Suprapubic skin (tissue), 4 donors: ENCODE measurements around the gene CTSE. TPM values are rescaled to one million over a fixed set of nuclear protein-coding genes. Genes with fewer than 3 reads are reported as not detected.
A peak's percentile ranks its signal among the peaks of the same experiment; 100 is the strongest.

Experiments
- DNase-seq, 2 donors: peaks; one replicate each; pipeline ENCODE4 v3.0.0-alpha.2; 2019; ENCODE audit warnings: low spot score in 2 of 2
- H3K27ac ChIP-seq: fragments of 200-600 bp; sonication (generic); one replicate; pipeline ENCODE4 v1.5.1; 2019
- H3K27me3 ChIP-seq: fragments of 200-600 bp; sonication (generic); one replicate; pipeline ENCODE4 v1.5.1; 2019
- H3K36me3 ChIP-seq: fragments of 200-600 bp; sonication (generic); one replicate; pipeline ENCODE4 v1.5.1; 2019
- H3K4me1 ChIP-seq: fragments of 200-600 bp; sonication (generic); one replicate; pipeline ENCODE4 v1.5.1; 2019
- H3K4me3 ChIP-seq: fragments of 200-600 bp; sonication (generic); one replicate; pipeline ENCODE4 v1.5.1; 2019; ENCODE audit warnings: mild to moderate bottlenecking
- H3K9me3 ChIP-seq: fragments of 200-600 bp; sonication (generic); one replicate; pipeline ENCODE4 v1.5.1; 2019
- CTCF ChIP-seq, 2 donors: fragments of 200-600 bp in 1 of 2; fragments of 450-650 bp in 1 of 2; sonication (generic) in 1 of 2; IDR thresholded peaks; one replicate each; pipeline ENCODE4 v1.5.1; 2016 to 2019; ENCODE audit warnings: antibody characterized with exemption in 2 of 2, mild to moderate bottlenecking in 1 of 2, moderate library complexity in 1 of 2
- EP300 ChIP-seq: sonication (generic); formaldehyde crosslinking; IDR thresholded peaks from one replicate; pipeline ENCODE4 v1.6.1; 2017; ENCODE audit warnings: antibody characterized with exemption
- POLR2A ChIP-seq, 2 donors: fragments of 450-650 bp; IDR thresholded peaks; one replicate each; pipeline ENCODE4 v1.6.1; 2017; ENCODE audit warnings: antibody characterized with exemption in 2 of 2, mild to moderate bottlenecking in 2 of 2, moderate library complexity in 2 of 2
- POLR2AphosphoS5 ChIP-seq, 3 donors: sonication (generic); formaldehyde crosslinking; IDR thresholded peaks; one replicate each; pipeline ENCODE4 v1.6.1; 2017; ENCODE audit warnings: antibody characterized with exemption in 3 of 3
- WGBS: methylation state at CpG from one replicate; pipeline ENCODE4 v1.1.5; 2018; 5-methylcytosine and 5-hydroxymethylcytosine counted together
- total RNA-seq, 4 donors: library from RNA; depleted of rRNA; stranded (reverse); fragments of >200 nt; gene quantifications; one replicate each; pipeline ENCODE4 v1.1.0, GENCODE V29; 2016

Gene CTSE
- total RNA-seq, 4 donors from 2014 or later: not detected

- no peak for TF ChIP-seq EP300
- no peak for TF ChIP-seq POLR2A (IDR thresholded peaks at IDR 0.05)
- TF ChIP-seq POLR2AphosphoS5 (IDR thresholded peaks at IDR 0.05): no peak
- TF ChIP-seq CTCF (IDR thresholded peaks at IDR 0.05): no peak
- no peaks in the 10 kb centered on the region for H3K36me3 ChIP-seq
- H3K4me1 ChIP-seq: peaks cover 8% of the 10 kb centered on the region
- 74% methylated on average over 4 of the region's 4 CpGs for WGBS
- no peak overlapping the region for H3K27ac ChIP-seq
- DNase-seq: peak in 1 of 2 donors; percentile 10
- H3K4me3 ChIP-seq: no peak overlapping the region
- no peaks in the 10 kb centered on the region for H3K9me3 ChIP-seq
- H3K27me3 ChIP-seq: peaks cover 3% of the 10 kb centered on the region
Observed at GRCh38 chr1:205971082-205971481, 52.6 kb downstream of the CTSE start.

- no peaks in the 10 kb centered on the region for H3K9me3 ChIP-seq
- H3K4me1 ChIP-seq: peaks cover 3% of the 10 kb centered on the region
- no peak overlapping the region for H3K27ac ChIP-seq
- TF ChIP-seq POLR2A (IDR thresholded peaks at IDR 0.05) (no peak), CTCF (IDR thresholded peaks at IDR 0.05) (no peak), EP300 (no peak), POLR2AphosphoS5 (IDR thresholded peaks at IDR 0.05) (no peak)
- H3K4me3 ChIP-seq: no peak overlapping the region
- peaks cover 4% of the 10 kb centered on the region for H3K27me3 ChIP-seq
- no peak for DNase-seq
- no peaks in the 10 kb centered on the region for H3K36me3 ChIP-seq
- 39% methylated on average over 1 of the region's 1 CpG for WGBS
Observed at GRCh38 chr1:205970486-205970885, 53.2 kb downstream of the CTSE start.

- H3K4me3 ChIP-seq: no peak overlapping the region
- H3K4me1 ChIP-seq: no peaks in the 10 kb centered on the region
- no peak overlapping the region for H3K27ac ChIP-seq
- H3K9me3 ChIP-seq: no peaks in the 10 kb centered on the region
- DNase-seq: no peak
- TF ChIP-seq POLR2AphosphoS5 (IDR thresholded peaks at IDR 0.05) (no peak), POLR2A (IDR thresholded peaks at IDR 0.05) (no peak), CTCF (IDR thresholded peaks at IDR 0.05) (no peak), EP300 (no peak)
- H3K36me3 ChIP-seq: no peaks in the 10 kb centered on the region
- 88% methylated on average over 8 of the region's 8 CpGs for WGBS
- H3K27me3 ChIP-seq: peaks cover 8% of the 10 kb centered on the region
Observed at GRCh38 chr1:205969229-205969628, 54.5 kb downstream of the CTSE start.

GRCh38 chr1:205967554-205968335, 56.0 kb downstream of the CTSE start:
- Histone ChIP-seq H3K27me3 (peaks cover 16% of the 10 kb centered on the region), H3K9me3 (no peaks in the 10 kb centered on the region), H3K36me3 (no peaks in the 10 kb centered on the region), H3K4me1 (peaks cover under 1% of the 10 kb centered on the region), H3K27ac (no peak overlapping the region), H3K4me3 (no peak overlapping the region)
- no peak for DNase-seq
- TF ChIP-seq POLR2A (IDR thresholded peaks at IDR 0.05) (no peak), EP300 (no peak), CTCF (IDR thresholded peaks at IDR 0.05) (no peak), POLR2AphosphoS5 (IDR thresholded peaks at IDR 0.05) (no peak)
- WGBS: 80% methylated on average over 10 of the region's 10 CpGs

GRCh38 chr1:205965036-205965884, 58.4 kb downstream of the CTSE start:
- Histone ChIP-seq H3K4me1 (peaks cover 13% of the 10 kb centered on the region), H3K27me3 (peaks cover 20% of the 10 kb centered on the region), H3K4me3 (no peak overlapping the region), H3K36me3 (no peaks in the 10 kb centered on the region), H3K9me3 (no peaks in the 10 kb centered on the region), H3K27ac (no peak overlapping the region)
- DNase-seq: no peak
- TF ChIP-seq CTCF (IDR thresholded peaks at IDR 0.05): no peak
- no peak for TF ChIP-seq POLR2A (IDR thresholded peaks at IDR 0.05)
- no peak for TF ChIP-seq POLR2AphosphoS5 (IDR thresholded peaks at IDR 0.05)
- no peak for TF ChIP-seq EP300
- WGBS: 90% methylated on average over 11 of the region's 13 CpGs
